SH-SY5Y (cell line): Measurements from ENCODE around the gene UST.

Source experiments
- GATA2 ChIP-seq: IDR thresholded peaks from 2 replicates; pipeline ENCODE4 v1.6.1; 2011; ENCODE audit warnings: mild to moderate bottlenecking, low read depth, low read length
- GATA3 ChIP-seq: IDR thresholded peaks from 2 replicates; pipeline ENCODE4 v1.6.1; 2011; ENCODE audit warnings: low read depth, mild to moderate bottlenecking, low read length, moderate library complexity

DNA sequence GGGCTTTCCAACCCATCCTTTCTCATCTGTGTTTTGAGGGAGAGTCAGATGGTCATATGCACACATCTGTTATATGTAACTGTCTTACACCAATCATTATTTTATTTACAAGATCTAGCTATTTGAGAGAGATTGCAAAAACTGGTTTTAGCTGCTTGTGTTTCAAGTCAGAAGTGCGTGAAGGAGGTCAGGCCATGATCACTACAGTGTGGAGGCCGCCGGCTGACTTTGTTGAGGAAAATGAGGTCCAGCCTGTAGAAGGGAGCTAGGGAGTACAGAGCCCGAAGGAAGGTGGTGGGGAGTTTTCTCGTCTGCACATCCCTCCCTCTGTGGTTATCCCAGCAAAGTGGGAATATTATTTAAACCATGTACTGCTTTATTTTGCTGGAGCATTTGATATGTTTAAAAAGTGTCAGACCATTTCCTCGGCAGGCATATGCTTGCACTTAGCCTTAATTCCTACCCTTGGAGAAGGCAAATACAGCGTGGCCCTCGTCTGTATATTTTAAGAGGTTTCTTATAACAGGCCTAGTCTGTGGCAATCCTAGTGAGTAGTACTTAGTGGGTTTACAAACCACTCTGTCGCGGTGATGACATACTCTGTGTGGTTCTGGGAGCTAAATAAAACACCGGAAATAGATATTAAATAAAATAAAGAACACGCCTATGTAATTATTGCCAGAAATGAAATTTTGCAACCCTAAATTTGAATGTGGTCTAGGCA, 95.6 kb downstream of the UST start:
- TF ChIP-seq GATA3 = no peak
- TF ChIP-seq GATA2 = no peak
